ENCODE results near the gene FARP1. TPM values are rescaled to one million over a fixed set of nuclear protein-coding genes. Genes with fewer than 3 reads are reported as not detected.

The FARP1 gene
- total and polyA plus RNA-seq, 2 of the 8 experiments (the other 6 are each of a cell fraction or from before 2014, with no cell fraction given) = 24.7 to 104 TPM

- no peak overlapping the region for H3K56ac ChIP-seq (replicated peaks; ENCODE audit: insufficient read length, low read depth, low read length)
- H3K18ac ChIP-seq (ENCODE audit: extremely low read depth, low read length) = no peak overlapping the region
- peaks cover 0 to 6% (median 2%) of the 10 kb centered on the region in 4 experiments; a peak in 3 of 7 replicates for H3K4me1 ChIP-seq (replicated peaks in 1 of 4; ENCODE audit: control insufficient read depth in 3 of 4, insufficient read depth in 4 of 4, low read length in 3 of 4)
- H3K36me3 ChIP-seq (ENCODE audit: control insufficient read depth in 2 of 4, insufficient read depth in 4 of 4, low read length in 3 of 4) = peaks cover 2 to 20% (median 5%) of the 10 kb centered on the region in 4 experiments; a peak in 5 of 8 replicates
- no peak overlapping the region for H3K9ac ChIP-seq (replicated peaks in 1 of 4; ENCODE audit: extremely low read depth in 1 of 4, low read depth in 3 of 4, low read length in 3 of 4)
- H3K9me3 ChIP-seq (ENCODE audit: insufficient read depth in 2 of 2, low read depth in 1 of 2, low read length in 1 of 2) = no peaks in the 10 kb centered on the region
- no peak for DNase-seq (ENCODE audit: low read depth in 1 of 2, low spot score in 2 of 2)
- no peaks in the 10 kb centered on the region for H3K27me3 ChIP-seq (replicated peaks in 1 of 4; ENCODE audit: control insufficient read depth in 3 of 4, extremely low read depth in 1 of 4, insufficient read depth in 3 of 4, low read length in 3 of 4)
- no peak for FAIRE-seq
- no peak overlapping the region for H2BK12ac ChIP-seq (ENCODE audit: low read depth, low read length)
- peaks cover 3 to 7% of the 10 kb centered on the region in 2 experiments for H4K20me1 ChIP-seq (replicated peaks in 1 of 2; ENCODE audit: control insufficient read depth in 1 of 2, insufficient read depth in 2 of 2, low read length in 2 of 2)
- H2BK120ac ChIP-seq (replicated peaks; ENCODE audit: low read depth, low read length) = no peak overlapping the region
- H2AFZ ChIP-seq (ENCODE audit: low read length) = no peak overlapping the region
- no peaks in the 10 kb centered on the region for H3K23me2 ChIP-seq (ENCODE audit: low read depth, low read length)
- TF ChIP-seq GTF2F1 (IDR thresholded peaks at IDR 0.05; ENCODE audit: borderline replicate concordance, low read depth, low read length) (no peak), TAF7 (optimal IDR thresholded peaks at IDR 0.05; ENCODE audit: borderline replicate concordance, low read depth, low read length) (no peak), CREB1 (IDR thresholded peaks at IDR 0.05) (no peak), CTCF (IDR thresholded peaks at IDR 0.05; ENCODE audit: control extremely low read depth in 1 of 3, insufficient read depth in 1 of 3, low read depth in 1 of 3, low read length in 3 of 3) (no peak), ZNF274 (IDR thresholded peaks at IDR 0.05; ENCODE audit: borderline replicate concordance, extremely low read depth, low read length) (no peak), FOSL1 (IDR thresholded peaks at IDR 0.05; ENCODE audit: insufficient read depth, low read depth, low read length) (no peak)
- H2BK15ac ChIP-seq (ENCODE audit: low read length) = no peak overlapping the region
- H3K14ac ChIP-seq (ENCODE audit: insufficient read length) = no peak overlapping the region
- H2BK5ac ChIP-seq (ENCODE audit: low read depth, low read length) = no peak overlapping the region
- no peak overlapping the region for H3K23ac ChIP-seq (ENCODE audit: insufficient read length)
- no peak overlapping the region for H4K8ac ChIP-seq (ENCODE audit: extremely low read depth, insufficient read depth, low read length)
- no peak overlapping the region for H3K27ac ChIP-seq (ENCODE audit: low read depth, low read length)
- H4K5ac ChIP-seq (ENCODE audit: insufficient read length, low read depth, low read length) = no peak overlapping the region
- H2BK20ac ChIP-seq (ENCODE audit: low read length) = no peak overlapping the region
- ChIA-PET CTCF (ENCODE audit: partially characterized antibody) (interaction anchor here (0.7 to 6.7 kb wide), 3 partner anchors 13 to 177 kb away, joined by 3 to 115 read pairs (median 33); no protein-coding TSS in a partner anchor), POLR2A (ENCODE audit: partially characterized antibody) (interaction anchor here (0.6 kb wide), 1 partner anchor 50 kb away, joined by 3 read pairs; no protein-coding TSS in a partner anchor)
- no peak overlapping the region for H4K91ac ChIP-seq (replicated peaks; ENCODE audit: insufficient read length, low read length)
- no peak overlapping the region for H3K4me2 ChIP-seq (ENCODE audit: insufficient read depth in 1 of 2, low read depth in 2 of 2, low read length in 2 of 2)
- H3K4ac ChIP-seq (replicated peaks; ENCODE audit: insufficient read length, low read depth, low read length) = no peak overlapping the region
- H2AK5ac ChIP-seq (ENCODE audit: low read depth, low read length) = no peak overlapping the region
- H3K4me3 ChIP-seq (ENCODE audit: extremely low read depth in 1 of 4, insufficient read depth in 2 of 4, low read depth in 3 of 4, low read length in 4 of 4) = no peak overlapping the region
- no peaks in the 10 kb centered on the region; the same call in 1 of the 2 replicates for H3K79me1 ChIP-seq (ENCODE audit: low read depth, low read length)
- H3K79me2 ChIP-seq (ENCODE audit: control insufficient read depth in 1 of 2, insufficient read depth in 2 of 2, low read length in 2 of 2) = no peaks in the 10 kb centered on the region
- 97% methylated on average over 10 of the region's 11 CpGs; no CpG with 5 or more reads in 1 of the 2 experiments for WGBS, 2 experiments (ENCODE audit: extremely low coverage in 1 of 2, insufficient coverage in 1 of 2, insufficient read length in 1 of 2, insufficient replicate concordance in 2 of 2, low coverage in 1 of 2, low lambda C conversion rate in 2 of 2, missing lambda C conversion rate in 1 of 2)
Measured at GRCh38 chr13:98443329-98443728, 300.4 kb downstream of the FARP1 start.

Measured in H1 (cell line).